HG02870 (cell line): Measurements from ENCODE around the gene PRR14.

ENCODE experiments used
- ATAC-seq: cut with Tn5 transposase; IDR thresholded peaks from one replicate; pipeline ENCODE4 v1.9.1; 2021; ENCODE audit warnings: mild to moderate bottlenecking, moderate library complexity; ENCODE audit not compliant: unreplicated experiment

Gene PRR14

GRCh38 chr16:30658731-30659506 is 8.2 kb downstream of the PRR14 start:
- peak; percentile 36 for ATAC-seq

GRCh38 chr16:30659507-30660423 is 9.0 kb downstream of the PRR14 start:
- ATAC-seq: no peak

- no peak for ATAC-seq
These were observed 9.9 kb downstream of the PRR14 start for GRCh38 chr16:30660424-30661261.

GRCh38 chr16:30662449-30662848 is 11.7 kb downstream of the PRR14 start:
- no peak for ATAC-seq

- no peak for ATAC-seq
These were observed 12.3 kb downstream of the PRR14 start for GRCh38 chr16:30663038-30663437.

GRCh38 chr16:30663820-30664219 is 13.1 kb downstream of the PRR14 start:
- no peak for ATAC-seq

GRCh38 chr16:30664616-30665109 is 13.9 kb downstream of the PRR14 start:
- ATAC-seq: no peak

GRCh38 chr16:30665155-30665829 is 14.5 kb downstream of the PRR14 start:
- no peak for ATAC-seq

GRCh38 chr16:30665830-30666190 is 15.1 kb downstream of the PRR14 start:
- ATAC-seq: no peak

GRCh38 chr16:30666681-30667080 is 15.9 kb downstream of the PRR14 start:
- ATAC-seq: no peak

GRCh38 chr16:30667361-30667905 is 16.7 kb downstream of the PRR14 start:
- ATAC-seq: no peak

- no peak for ATAC-seq
These were observed 17.6 kb downstream of the PRR14 start for GRCh38 chr16:30668393-30668792.

GRCh38 chr16:30669026-30669902 is 18.5 kb downstream of the PRR14 start:
- no peak for ATAC-seq

GRCh38 chr16:30669903-30670824 is 19.4 kb downstream of the PRR14 start:
- ATAC-seq: no peak

- ATAC-seq: no peak
These were observed 24.4 kb downstream of the PRR14 start for GRCh38 chr16:30675143-30675542.

GRCh38 chr16:30677931-30678585 is 27.3 kb downstream of the PRR14 start:
- ATAC-seq: no peak

- ATAC-seq: no peak
These were observed 27.8 kb downstream of the PRR14 start for GRCh38 chr16:30678586-30678970.

- no peak for ATAC-seq
These were observed 29.6 kb downstream of the PRR14 start for GRCh38 chr16:30680326-30680725.
